NCI-H1694 (cell line): ENCODE data around the gene PDZD4.
A peak's percentile ranks its signal among the peaks of the same experiment; 100 is the strongest.

Experiments
- DNase-seq: peaks from one replicate; lab custom pipeline; 2025; lab: John Stamatoyannopoulos, UW

The PDZD4 gene

DNA sequence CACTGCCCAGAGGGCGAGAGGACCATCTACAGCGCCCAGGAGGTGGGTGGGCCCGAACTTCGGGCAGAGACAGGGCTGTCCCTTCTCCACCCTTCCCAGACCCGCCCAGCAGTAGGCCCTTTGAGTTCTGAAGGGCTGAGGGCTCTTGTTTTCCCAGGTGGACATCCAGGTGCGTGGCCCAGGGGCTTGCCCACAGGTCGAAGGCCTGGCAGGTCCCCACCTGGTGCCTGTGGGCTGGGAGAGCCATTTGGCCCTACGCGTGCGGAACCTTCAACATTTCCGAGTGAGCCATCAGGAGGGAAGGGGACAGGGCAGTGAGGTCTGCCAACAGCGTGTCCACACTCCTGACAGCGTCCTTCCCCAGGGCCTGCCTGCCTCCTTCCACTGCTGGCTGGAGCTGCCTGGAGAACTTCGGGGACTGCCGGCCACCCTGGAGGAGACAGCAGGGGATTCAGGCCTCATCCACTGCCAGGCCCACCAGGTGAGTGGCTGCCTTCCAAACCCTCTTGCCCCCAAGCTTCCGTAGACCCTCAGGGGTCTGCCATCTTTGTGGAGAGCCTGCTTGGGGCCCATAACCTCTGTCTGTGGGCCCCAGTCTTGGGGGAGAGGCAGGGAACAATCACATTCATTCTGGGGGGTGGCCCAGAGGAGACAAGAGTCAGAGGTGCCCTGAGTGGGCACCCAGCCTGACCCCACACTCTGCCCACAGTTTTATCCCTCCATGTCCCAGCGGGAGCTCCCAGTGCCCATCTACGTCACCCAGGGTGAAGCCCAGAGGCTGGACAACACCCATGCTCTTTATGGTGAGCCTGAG, 59.5 kb downstream of the PDZD4 start:
- DNase-seq: no peak

DNA sequence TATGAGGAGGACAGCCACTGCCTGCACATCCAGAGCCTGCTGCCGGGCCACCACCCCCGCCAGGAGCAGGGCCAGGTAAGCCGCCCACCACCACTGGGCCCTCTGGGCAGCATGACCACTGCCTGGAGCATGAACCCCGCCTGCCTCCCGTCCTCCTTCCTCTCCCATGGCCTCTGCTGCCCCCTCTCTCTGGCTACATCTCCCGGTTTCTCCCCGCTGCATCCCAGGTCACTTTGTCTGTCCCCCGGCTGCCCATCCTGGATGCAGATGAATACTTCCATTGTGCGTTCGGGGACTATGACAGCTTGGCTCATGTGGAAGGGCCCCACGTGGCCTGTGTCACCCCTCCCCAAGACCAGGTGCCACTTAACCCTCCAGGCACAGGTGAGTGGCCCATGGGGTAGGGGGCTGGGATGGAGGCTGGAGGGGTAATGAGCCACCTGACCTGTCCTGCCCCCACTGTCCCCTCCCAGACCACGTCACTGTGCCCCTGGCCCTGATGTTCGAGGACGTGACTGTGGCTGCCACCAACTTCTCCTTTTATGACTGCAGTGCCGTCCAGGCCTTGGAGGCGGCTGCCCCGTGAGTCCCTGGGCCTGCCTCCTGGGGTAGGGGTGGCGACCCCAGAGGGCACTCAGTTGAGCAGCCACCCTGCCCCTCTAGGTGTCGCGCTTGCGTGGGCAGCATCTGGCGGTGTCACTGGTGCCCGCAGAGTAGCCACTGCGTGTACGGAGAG, 60.3 kb downstream of the PDZD4 start:
- DNase-seq: no peak

DNA sequence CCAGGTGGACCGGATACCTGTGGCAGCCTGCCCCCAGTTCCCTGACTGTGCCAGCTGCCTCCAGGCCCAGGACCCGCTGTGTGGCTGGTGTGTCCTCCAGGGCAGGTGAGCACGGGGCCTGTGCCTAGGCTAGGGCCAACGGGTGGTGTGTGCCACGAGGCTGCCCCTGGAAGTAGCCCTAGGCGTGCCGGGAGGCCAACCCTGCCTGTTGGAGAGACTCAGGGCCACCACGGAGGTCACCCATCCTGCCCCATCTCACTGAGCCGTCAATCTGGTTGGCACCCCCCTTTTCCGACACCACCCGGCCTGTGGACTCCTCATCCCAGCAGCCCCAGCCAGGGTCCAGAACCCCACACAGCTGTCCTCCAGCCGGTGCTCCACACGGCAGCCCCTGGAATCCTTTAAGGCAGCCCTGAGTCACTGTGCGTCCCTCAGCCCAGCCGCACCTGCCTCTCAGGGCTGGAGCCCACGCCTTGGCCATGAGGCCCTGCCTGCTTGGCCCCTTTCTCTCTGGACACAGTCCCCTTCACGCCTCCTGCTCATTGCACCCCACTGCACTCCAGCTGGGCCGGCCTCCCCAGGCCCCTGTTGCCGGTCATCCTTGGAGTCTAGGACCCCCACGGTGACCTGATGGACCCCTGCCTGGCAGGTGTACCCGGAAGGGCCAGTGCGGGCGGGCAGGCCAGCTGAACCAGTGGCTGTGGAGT, 61.0 kb downstream of the PDZD4 start:
- no peak for DNase-seq

DNA sequence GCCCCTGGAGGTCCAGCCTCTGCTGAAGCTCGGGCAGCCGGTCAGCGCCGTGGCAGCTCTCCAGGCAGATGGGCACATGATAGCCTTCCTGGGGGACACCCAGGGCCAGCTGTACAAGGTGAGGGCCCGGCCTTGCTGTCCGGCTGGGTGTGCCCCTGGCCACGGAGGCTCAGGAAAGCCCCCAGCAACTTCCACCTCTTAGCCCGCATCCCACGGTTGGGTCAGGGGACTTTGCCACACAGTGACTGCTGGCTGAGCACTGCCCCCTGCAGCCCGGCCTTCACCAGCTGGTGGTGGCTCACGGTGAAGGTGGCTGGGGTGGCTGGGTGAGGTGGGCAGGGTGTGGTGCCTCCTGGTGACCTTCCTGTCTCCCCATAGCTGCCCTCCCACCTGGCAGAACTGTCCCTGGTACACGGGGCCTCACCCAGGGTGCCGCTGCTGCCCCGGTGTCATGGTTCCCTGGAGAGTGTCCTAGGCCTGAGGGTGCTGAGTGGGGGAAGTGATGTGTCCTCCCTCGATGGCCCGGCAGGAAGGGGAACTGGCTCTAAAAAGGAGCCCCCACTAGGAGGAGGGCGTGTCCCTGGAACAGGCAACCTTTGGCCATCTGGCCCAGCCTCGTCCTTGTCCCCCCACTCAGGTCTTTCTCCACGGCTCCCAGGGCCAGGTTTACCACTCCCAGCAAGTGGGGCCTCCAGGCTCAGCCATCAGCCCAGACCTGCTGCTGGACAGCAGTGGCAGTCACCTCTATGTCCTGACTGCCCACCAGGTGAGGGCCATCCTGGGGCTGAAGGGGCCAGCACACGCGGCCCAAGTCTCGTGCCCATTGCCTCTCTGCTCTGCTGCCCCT, 61.8 kb downstream of the PDZD4 start:
- DNase-seq: no peak

DNA sequence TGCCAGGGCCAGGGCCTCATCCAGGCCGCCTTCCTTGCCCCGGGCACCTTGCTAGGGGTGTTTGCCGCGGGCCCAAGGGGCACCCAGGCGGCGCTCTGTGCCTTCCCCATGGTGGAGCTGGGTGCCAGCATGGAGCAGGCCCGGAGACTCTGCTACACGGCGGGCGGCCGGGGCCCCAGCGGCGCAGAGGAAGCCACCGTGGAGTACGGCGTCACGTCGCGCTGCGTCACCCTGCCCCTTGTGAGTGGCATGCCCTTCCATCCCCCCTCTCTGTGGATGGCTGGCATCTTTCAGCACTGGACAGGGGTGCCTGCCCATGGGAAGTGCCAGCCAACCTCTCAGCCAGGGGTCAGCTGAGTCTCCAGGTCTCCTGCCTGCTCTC, 62.7 kb downstream of the PDZD4 start:
- no peak for DNase-seq

DNA sequence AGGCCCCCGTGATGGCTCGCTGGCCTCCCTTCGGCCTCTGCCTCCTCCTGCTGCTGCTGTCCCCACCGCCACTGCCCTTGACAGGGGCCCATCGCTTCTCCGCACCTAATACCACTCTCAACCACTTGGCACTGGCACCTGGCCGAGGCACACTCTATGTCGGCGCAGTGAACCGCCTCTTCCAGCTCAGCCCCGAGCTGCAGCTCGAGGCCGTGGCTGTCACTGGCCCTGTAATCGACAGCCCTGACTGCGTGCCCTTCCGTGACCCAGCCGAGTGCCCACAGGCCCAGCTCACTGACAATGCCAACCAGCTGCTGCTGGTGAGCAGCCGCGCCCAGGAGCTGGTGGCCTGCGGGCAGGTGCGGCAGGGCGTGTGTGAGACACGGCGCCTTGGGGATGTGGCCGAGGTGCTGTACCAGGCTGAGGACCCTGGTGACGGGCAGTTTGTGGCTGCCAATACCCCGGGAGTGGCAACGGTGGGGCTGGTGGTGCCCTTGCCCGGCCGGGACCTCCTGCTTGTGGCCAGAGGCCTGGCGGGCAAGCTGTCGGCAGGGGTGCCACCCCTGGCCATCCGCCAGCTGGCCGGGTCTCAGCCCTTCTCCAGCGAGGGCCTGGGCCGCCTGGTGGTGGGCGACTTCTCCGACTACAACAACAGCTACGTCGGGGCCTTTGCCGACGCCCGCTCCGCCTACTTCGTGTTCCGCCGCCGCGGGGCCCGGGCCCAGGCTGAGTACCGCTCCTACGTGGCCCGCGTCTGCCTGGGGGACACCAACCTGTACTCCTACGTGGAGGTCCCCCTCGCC, 63.3 kb downstream of the PDZD4 start:
- DNase-seq: no peak

DNA sequence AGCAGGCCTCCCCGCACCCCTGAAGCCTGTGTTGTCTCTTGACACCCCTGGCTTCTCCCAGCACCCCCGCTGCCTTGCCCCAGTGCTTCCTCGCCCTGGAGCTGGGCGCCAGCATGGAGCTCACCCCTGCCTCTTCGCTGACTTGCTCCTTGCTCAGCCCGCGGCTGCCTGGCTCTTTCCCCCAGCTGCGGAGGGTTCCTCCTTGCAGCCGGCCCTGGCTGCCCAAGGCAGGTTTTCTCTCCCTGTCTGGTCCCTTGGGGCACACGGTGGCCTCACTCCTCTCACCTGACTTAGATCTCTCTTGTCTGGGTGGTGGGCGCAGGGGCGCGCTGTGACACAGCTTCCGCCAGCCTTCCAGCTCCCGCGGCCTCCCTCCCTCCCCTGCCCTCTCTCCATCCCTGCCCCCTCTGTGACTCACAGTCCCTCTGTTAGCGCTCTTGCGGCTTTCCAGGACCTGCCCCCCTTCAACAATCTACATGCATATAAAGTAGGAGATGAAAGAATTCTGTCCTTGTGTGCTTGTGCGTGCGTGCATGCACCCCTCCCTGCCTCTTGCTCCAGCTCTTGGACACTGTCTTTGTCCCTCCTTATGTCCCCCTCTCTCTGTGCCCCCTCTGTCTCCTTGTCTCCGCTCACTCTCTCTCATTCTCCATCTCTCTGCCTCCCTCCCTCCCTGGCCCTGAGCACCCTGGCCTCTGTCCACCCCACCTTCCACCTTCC, 64.1 kb downstream of the PDZD4 start:
- DNase-seq: no peak

DNA sequence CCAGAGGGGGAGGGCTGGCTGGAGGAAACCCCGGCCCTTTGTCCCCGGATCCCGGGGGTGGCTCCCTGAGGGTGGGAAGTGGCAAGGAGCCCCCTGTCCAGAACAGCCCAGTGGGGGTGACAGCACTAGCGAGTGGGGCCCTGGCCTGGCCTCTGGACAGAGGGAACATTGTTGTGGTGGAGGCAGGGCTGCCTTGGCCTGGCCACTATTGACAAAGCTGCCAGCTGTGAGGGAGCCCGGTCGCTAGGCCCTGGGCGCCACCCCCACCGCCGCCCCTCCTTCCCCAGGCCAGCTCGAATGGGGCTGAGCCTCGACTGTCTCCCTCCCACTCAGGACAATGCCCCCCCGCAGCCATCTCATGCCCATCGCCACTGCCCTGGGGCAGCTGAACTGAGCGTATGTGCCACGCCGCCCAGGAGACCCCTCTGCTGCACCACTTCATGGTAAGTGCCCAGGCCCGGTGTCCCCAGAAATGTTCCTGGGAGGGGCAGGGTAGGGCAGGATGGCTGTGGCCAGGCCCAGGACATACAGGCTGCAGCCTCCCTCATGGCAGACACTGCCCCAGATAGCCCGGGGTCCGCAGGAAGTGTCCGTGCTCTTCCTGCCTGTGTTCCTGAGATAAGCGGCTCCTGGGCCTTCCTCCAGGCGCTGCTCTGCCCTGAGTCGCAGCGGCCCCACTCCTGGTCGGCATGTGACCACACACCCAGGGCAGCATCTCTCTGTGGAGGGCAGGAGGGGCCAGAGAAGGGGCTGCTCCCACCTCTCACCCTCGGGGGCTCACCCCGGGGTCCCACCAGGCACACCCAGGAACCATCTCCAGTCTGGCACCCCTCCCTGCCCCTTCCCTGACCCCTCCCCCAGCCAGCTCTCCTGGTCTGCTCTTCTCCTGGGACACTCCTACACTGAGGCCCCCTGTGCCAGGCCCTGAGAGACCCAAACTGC, 64.9 kb downstream of the PDZD4 start:
- DNase-seq: no peak

DNA sequence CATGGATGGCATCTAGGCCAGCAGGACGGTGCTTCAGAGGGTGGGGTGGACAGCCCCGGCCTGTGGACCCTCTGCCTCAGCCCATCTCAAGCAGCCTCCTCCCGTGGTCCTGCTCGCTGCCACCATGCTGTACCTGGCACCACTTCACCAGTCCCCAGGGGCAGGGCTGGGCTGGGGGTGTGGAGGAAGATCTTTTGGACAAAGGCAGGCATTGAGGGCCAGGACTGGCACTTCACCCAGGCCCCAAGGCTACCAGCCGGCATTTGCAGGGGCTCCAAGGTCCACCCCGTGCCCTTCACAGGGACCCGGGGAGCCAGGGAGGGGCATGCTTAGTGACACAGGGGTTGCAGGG, 65.6 kb downstream of the PDZD4 start:
- DNase-seq: no peak

DNA sequence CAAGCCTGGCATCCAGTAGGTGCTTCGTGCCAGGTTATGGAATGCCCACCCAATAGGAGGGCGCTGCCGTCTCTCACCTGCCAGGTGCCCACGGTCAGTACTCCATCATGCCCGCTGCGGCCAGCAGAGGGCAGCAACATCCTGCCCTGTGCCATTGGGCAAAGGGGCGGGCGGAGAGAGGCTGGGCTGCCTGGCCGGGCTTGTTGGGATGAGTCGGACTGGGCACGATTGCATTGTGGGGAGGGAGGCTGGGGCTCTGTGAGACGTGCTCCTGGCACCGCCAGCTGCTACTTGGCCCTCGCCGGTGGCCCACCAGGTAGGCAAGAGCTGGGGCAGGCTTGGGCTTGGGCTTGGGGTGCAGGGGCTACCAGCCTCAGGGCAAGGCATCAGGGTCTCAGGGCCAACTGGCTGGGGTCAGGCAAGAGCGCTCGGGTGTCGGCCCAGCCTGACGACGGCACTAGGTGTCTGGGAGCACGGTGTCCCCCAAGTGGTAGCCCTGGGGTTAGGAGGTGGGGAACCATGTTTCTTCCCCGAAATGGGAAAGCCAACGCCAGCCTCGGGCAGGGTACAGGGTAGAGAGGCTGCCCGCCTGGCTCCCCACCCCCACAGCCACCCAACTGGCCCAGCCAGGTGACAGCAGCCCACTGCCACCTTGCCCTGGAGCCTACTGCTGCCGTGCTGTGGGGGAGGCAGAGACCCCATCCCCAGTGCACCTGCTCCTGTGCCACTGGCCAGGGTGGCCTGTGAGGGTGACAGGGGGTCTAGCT, 66.2 kb downstream of the PDZD4 start, which contains the start of gene PLXNB3:
Gene PLXNB3 (plus strand): TSS at position 261 of the 767 bp plus-strand sequence. CDS start 1,287 bp downstream, outside the sequence.
- DNase-seq: peak; percentile 52

DNA sequence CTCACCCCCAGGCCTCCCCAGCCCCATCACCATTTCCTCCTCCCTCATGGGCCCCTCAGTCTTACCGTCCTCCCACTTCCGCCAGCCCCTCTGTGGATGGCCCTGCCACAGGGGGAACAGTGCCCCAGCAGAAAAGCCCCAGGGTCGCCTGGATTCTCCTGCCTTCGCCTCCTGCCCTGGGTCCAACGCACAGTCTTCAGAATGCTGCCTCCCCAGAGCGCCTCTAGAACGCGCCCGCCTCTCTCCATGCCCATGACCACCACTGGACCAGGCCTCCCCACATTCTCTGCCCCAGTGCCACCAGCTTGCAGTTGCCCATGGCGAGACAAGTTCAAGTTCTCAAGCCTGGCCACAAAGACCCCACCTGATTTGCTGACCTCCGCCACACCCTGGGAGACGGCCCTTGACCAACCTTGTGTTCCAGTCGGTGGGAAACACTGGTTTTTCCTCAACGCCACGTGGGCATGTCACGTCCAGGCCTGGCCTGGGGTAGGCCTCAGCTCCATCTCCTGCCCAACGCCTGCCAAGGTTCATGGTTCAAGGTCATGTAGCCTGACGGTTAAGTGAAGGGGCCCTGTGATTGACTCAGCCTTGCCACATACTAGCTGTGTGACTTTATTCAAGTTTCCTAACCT, 66.9 kb downstream of the PDZD4 start:
- no peak for DNase-seq

DNA sequence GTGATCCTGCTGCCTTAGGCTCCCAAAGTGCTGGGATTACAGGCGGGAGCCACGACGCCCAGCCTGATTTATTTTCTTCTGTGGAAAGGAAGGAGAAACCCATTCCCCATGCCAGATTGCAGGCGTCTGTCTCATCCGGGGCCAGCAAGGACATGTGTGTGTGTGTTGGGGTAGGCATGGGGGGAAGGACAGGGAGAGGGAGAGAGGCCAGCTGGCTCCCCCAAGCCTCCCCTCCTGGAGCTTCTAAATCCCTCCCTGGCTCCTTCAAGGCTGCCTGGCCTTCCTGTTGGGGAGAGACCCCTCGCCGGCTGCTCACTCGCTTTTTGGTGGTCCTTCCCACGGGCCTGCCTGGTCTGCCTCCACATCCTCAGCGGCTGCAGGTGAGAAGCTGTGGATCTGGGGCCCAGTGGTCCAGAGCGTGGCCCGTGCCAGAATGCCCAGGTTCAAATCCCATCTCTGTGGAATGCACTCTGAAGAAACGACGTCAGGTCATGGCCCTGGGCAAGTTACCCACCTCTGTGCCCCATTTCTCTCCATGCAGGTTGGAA, 67.6 kb downstream of the PDZD4 start:
- no peak for DNase-seq

DNA sequence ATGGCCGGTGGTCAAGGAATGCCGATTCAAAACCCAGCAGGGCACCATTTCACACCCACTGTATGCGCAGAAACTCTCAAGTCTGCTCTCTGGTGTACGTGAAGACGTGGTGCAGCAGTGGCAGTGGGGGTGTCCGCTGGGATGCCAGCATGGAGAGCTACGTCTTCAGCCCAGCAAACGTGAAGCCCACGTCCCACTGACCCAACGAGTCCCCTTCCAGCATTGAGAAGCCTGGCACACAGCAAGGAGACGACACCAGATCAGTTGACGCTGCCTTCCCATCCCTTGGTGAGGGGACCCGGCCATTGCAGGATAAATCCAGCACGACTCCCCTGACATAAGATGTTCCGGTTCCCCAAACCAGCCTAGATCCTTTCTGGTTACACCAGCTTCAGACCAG, 68.5 kb downstream of the PDZD4 start:
- no peak for DNase-seq

DNA sequence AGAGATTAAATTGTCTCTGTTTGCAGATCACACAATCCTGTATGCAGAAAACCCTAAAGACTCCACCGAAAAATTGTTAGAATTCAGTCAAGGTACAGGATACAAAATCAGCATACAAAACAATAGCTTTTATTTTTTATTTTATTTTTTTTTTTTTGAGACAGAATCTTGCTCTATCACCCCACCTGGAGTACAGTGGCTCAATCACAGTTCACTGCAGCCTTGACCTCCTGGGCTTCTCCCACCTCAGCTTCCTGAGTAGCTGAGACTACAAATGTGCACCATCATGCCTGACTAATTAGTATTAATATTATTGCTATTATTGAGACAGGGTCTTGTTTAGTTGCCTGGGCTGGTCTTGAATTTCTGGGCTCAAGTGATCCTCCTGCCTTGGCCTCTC, 75.2 kb downstream of the PDZD4 start:
- no peak for DNase-seq
